Thoracic aorta (tissue), 2 donors: ENCODE data around the gene CDK5R1. TPM values are rescaled to one million over a fixed set of nuclear protein-coding genes. Genes with fewer than 3 reads are reported as not detected.
"Not testable (repeated sequence)": the region's sequence is repeated elsewhere in the genome, so short reads cannot be mapped to it uniquely, and the experiment has no call there.

Experiments
- ATAC-seq: fragments of 150-250 bp; one replicate; pipeline ENCODE4 v1.8.0; 2017; ENCODE audit warnings: low read depth; ENCODE audit not compliant: insufficient number of reproducible peaks, low FRiP score
- DNase-seq: peaks from one replicate; pipeline ENCODE4 v3.0.0-alpha.2; 2020; ENCODE audit warnings: low spot score
- H3K27ac ChIP-seq, 2 donors: fragments of 200-600 bp; sonication (generic); 1 replicate in 1 of 2; 2 replicates in 1 of 2; pipeline ENCODE4 v1.5.1; 2016; ENCODE audit warnings: mild to moderate bottlenecking in 2 of 2, moderate library complexity in 2 of 2
- H3K27me3 ChIP-seq: fragments of 200-600 bp; sonication (generic); replicated peaks from 2 replicates; pipeline ENCODE4 v1.6.0; 2016; ENCODE audit warnings: mild to moderate bottlenecking; ENCODE audit not compliant: insufficient read depth
- H3K36me3 ChIP-seq: fragments of 200-600 bp; sonication (generic); one replicate; pipeline ENCODE4 v1.5.1; 2016
- H3K4me1 ChIP-seq, 2 donors: fragments of 200-600 bp; sonication (generic); 1 replicate in 1 of 2; 2 replicates in 1 of 2; pipeline versions ENCODE4 v1.5.1 to v1.6.0; 2016; ENCODE audit warnings: low read depth in 2 of 2, mild to moderate bottlenecking in 1 of 2; ENCODE audit not compliant: control insufficient read depth in 1 of 2
- H3K4me3 ChIP-seq: fragments of 200-600 bp; sonication (generic); 2 replicates; pipeline ENCODE4 v1.5.1; 2016; ENCODE audit warnings: mild to moderate bottlenecking
- H3K9me3 ChIP-seq: fragments of 200-600 bp; sonication (generic); 2 replicates; pipeline ENCODE4 v1.5.1; 2016
- CTCF ChIP-seq: fragments of 200-600 bp; sonication (generic); IDR thresholded peaks from one replicate; pipeline ENCODE4 v1.5.1; 2019; ENCODE audit warnings: antibody characterized with exemption
- total RNA-seq, 2 donors: library from RNA; depleted of rRNA; stranded (reverse); fragments of >200 nt; gene quantifications; one replicate each; pipeline versions ENCODE4 v1.1.0 to v1.2.3, GENCODE V29; 2016

Gene CDK5R1
- total RNA-seq, 2 donors from 2014 or later: 1.1 to 2.6 TPM

GRCh38 chr17:32445074-32445415 lies 41.7 kb upstream of the CDK5R1 start:
- TF ChIP-seq CTCF: no peak
- ATAC-seq: peak; percentile 41
- Histone ChIP-seq H3K4me3 (peak overlapping the region; percentile 94), H3K27ac (peak overlapping the region; percentile 42 to 74), H3K36me3 (peaks cover 15% of the 10 kb centered on the region), H3K9me3 (no peaks in the 10 kb centered on the region), H3K27me3 (no peaks in the 10 kb centered on the region), H3K4me1 (peaks cover 10 to 28% of the 10 kb centered on the region in 2 donors)
- peak; percentile 5 for DNase-seq

- Histone ChIP-seq H3K27me3 (no peaks in the 10 kb centered on the region), H3K4me1 (peaks cover 10 to 28% of the 10 kb centered on the region in 2 donors), H3K4me3 (peak overlapping the region; percentile 94), H3K27ac (peak overlapping the region in 1 of 2 donors; percentile 42), H3K9me3 (no peaks in the 10 kb centered on the region), H3K36me3 (peaks cover 15% of the 10 kb centered on the region)
- ATAC-seq: no peak
- no peak for TF ChIP-seq CTCF
- no peak for DNase-seq
Measured at GRCh38 chr17:32445497-32445896, 41.3 kb upstream of the CDK5R1 start.

- H3K4me3 ChIP-seq: peak overlapping the region; percentile 94
- DNase-seq: no peak
- H3K27me3 ChIP-seq: no peaks in the 10 kb centered on the region
- TF ChIP-seq CTCF: no peak
- no peaks in the 10 kb centered on the region for H3K9me3 ChIP-seq
- peaks cover 20% of the 10 kb centered on the region for H3K36me3 ChIP-seq
- peaks cover 10 to 28% of the 10 kb centered on the region in 2 donors for H3K4me1 ChIP-seq
- ATAC-seq: no peak
- no peak overlapping the region for H3K27ac ChIP-seq
Measured at GRCh38 chr17:32445971-32446370, 40.8 kb upstream of the CDK5R1 start.

GRCh38 chr17:32446949-32447348 lies 39.8 kb upstream of the CDK5R1 start:
- no peaks in the 10 kb centered on the region for H3K9me3 ChIP-seq
- H3K27me3 ChIP-seq: no peaks in the 10 kb centered on the region
- ATAC-seq: no peak
- no peak for DNase-seq
- H3K27ac ChIP-seq: no peak overlapping the region
- peaks cover 22% of the 10 kb centered on the region for H3K36me3 ChIP-seq
- H3K4me3 ChIP-seq: no peak overlapping the region
- H3K4me1 ChIP-seq: peaks cover 10 to 28% of the 10 kb centered on the region in 2 donors
- TF ChIP-seq CTCF: no peak

- DNase-seq: no peak
- no peak for ATAC-seq
- no peaks in the 10 kb centered on the region for H3K9me3 ChIP-seq
- H3K27ac ChIP-seq: no peak overlapping the region
- no peaks in the 10 kb centered on the region for H3K27me3 ChIP-seq
- peaks cover 32% of the 10 kb centered on the region for H3K36me3 ChIP-seq
- TF ChIP-seq CTCF: no peak
- H3K4me1 ChIP-seq: peaks cover 10 to 22% of the 10 kb centered on the region in 2 donors
- no peak overlapping the region for H3K4me3 ChIP-seq
Measured at GRCh38 chr17:32449963-32450362, 36.8 kb upstream of the CDK5R1 start.

GRCh38 chr17:32450379-32450778 lies 36.4 kb upstream of the CDK5R1 start:
- H3K36me3 ChIP-seq: peaks cover 35% of the 10 kb centered on the region
- not testable (repeated sequence) for H3K27me3 ChIP-seq, H3K9me3 ChIP-seq, H3K27ac ChIP-seq, H3K4me3 ChIP-seq, DNase-seq, ATAC-seq
- H3K4me1 ChIP-seq: peaks cover 9 to 20% of the 10 kb centered on the region in 2 donors
